Measurements from ENCODE around the gene KLF12.

GRCh38 chr13:74169676-74170075 lies 35.5 kb upstream of the KLF12 start:
- TF ChIP-seq, protein P1, sequence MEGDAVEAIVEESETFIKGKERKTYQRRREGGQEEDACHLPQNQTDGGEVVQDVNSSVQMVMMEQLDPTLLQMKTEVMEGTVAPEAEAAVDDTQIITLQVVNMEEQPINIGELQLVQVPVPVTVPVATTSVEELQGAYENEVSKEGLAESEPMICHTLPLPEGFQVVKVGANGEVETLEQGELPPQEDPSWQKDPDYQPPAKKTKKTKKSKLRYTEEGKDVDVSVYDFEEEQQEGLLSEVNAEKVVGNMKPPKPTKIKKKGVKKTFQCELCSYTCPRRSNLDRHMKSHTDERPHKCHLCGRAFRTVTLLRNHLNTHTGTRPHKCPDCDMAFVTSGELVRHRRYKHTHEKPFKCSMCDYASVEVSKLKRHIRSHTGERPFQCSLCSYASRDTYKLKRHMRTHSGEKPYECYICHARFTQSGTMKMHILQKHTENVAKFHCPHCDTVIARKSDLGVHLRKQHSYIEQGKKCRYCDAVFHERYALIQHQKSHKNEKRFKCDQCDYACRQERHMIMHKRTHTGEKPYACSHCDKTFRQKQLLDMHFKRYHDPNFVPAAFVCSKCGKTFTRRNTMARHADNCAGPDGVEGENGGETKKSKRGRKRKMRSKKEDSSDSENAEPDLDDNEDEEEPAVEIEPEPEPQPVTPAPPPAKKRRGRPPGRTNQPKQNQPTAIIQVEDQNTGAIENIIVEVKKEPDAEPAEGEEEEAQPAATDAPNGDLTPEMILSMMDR (IDR thresholded peaks at IDR 0.05): no peak
- TF ChIP-seq POLR2A (IDR thresholded peaks at IDR 0.05): no peak

All from esophagus squamous epithelium (tissue), 4 donors.